GM12874 (cell line): Measurements from ENCODE around the gene AURKB.
A peak's percentile ranks its signal among the peaks of the same experiment; 100 is the strongest.

Source experiments
- TF ChIP-seq, protein P1 (sequence below): IDR thresholded peaks from 2 replicates; pipeline ENCODE4 v1.5.1; 2011; ENCODE audit warnings: low read depth, mild to moderate bottlenecking, control low read depth, low read length, moderate library complexity; ENCODE audit not compliant: insufficient read depth

Gene AURKB

GRCh38 chr17:8209907-8210760 is at the start of gene AURKB:
AURKB (minus strand) TSS chr17:8210575; CDS start chr17:8210224, 351 bp downstream.
- TF ChIP-seq, protein P1, sequence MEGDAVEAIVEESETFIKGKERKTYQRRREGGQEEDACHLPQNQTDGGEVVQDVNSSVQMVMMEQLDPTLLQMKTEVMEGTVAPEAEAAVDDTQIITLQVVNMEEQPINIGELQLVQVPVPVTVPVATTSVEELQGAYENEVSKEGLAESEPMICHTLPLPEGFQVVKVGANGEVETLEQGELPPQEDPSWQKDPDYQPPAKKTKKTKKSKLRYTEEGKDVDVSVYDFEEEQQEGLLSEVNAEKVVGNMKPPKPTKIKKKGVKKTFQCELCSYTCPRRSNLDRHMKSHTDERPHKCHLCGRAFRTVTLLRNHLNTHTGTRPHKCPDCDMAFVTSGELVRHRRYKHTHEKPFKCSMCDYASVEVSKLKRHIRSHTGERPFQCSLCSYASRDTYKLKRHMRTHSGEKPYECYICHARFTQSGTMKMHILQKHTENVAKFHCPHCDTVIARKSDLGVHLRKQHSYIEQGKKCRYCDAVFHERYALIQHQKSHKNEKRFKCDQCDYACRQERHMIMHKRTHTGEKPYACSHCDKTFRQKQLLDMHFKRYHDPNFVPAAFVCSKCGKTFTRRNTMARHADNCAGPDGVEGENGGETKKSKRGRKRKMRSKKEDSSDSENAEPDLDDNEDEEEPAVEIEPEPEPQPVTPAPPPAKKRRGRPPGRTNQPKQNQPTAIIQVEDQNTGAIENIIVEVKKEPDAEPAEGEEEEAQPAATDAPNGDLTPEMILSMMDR = no peak

DNA sequence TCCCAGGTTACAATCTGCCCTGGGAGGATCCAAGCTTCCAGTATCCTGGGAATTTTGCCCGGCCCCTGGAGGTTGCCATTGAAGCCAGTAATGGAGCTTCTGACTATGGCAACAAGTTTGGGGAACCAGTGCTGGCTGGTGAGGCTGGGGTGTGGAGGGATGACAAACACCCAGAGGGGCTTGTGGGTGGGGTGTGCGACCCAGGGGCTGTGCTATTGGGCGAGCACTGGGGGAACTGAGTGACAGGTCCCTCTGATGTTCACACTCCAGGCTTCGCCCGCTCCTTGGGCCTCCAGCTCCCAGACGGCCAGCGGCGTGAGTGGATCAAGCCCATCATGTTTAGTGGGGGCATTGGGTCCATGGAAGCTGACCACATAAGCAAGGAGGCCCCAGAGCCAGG is 47.4 kb upstream of the AURKB start:
- TF ChIP-seq, protein P1 = no peak

DNA sequence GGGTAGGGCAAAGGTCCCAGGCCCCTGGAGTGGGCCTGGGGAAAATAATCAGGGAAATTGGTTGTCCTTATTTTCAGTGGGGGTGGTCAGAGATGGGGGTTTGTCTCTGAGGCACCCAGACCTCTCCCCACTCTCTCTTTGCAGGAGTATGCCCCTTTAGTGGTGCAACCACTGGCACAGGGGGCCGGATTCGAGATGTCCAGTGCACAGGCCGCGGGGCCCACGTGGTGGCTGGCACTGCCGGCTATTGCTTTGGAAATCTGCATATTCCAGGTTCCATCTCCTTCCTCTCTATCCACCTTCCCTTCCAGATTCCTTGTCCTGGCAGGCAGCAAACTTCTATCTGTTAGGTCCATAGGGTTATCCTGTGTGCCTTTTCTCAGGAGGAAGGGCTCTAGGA is 46.3 kb upstream of the AURKB start:
- TF ChIP-seq, protein P1 = no peak

DNA sequence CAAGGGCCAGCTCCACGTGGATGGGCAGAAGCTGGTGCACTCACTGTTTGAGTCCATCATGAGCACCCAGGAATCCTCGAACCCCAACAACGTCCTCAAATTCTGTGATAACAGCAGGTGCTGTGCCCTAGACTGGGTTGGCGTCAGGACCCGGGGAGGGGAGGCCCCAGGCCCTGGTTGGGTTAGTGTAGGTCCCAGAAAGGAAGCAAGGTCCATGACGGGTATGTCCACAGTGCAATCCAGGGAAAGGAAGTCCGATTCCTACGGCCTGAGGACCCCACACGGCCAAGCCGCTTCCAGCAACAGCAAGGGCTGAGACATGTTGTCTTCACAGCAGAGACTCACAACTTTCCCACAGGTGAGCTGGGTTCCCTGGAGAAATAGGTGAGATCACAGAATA is 45.9 kb upstream of the AURKB start:
- TF ChIP-seq, protein P1 = no peak

GRCh38 chr17:8255499-8255898 is 45.1 kb upstream of the AURKB start:
- TF ChIP-seq, protein P1 = no peak

GRCh38 chr17:8254881-8255280 is 44.5 kb upstream of the AURKB start:
- TF ChIP-seq, protein P1 = no peak

DNA sequence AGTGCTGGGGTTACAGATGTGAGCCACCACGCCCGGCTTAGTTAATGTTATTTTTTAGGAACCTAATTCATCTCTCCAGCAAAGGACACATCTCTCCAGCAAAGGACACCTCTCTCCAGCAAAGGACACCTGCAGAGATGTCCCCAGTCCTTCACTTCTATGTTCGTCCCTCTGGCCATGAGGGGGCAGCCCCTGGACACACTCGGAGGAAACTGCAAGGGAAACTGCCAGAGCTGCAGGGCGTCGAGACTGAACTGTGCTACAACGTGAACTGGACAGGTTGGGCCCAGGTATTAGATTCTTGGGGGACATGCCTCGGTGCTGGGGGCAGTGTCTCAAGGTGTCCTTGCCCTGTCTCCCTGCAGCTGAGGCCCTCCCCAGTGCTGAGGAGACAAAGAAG is 43.4 kb upstream of the AURKB start:
- TF ChIP-seq, protein P1 = 0 out of 2 replicates have a peak, but pooled peaks have one; percentile 0
